Neural cell (in vitro differentiated cells): ENCODE measurements around the gene TRABD2B. TPM values are rescaled to one million over a fixed set of nuclear protein-coding genes. Genes with fewer than 3 reads are reported as not detected.

Experiments
- H2AFZ ChIP-seq: fragments of 200-600, 300-800 bp; sonication (generic), shearing (Covaris generic); 2 replicates; pipeline ENCODE4 v1.6.0; 2014; ENCODE audit warnings: low read depth, mild to moderate bottlenecking, antibody characterized with exemption, low read length, moderate library complexity
- H3F3A ChIP-seq: fragments of 200-600 bp; shearing (Covaris generic); 2 replicates; pipeline ENCODE4 v1.6.1; 2016; ENCODE audit warnings: mild to moderate bottlenecking, moderate library complexity, mixed read lengths, antibody characterized with exemption, low read length; ENCODE audit not compliant: insufficient read depth, poor library complexity, severe bottlenecking
- H3K27ac ChIP-seq: fragments of 200-600, 300-800 bp; sonication (generic), shearing (Covaris generic); 2 replicates; pipeline ENCODE4 v1.5.1; 2014; ENCODE audit warnings: mild to moderate bottlenecking, low read length, moderate library complexity
- H3K27me3 ChIP-seq: fragments of 300-800, 200-600 bp; sonication (generic), shearing (Covaris generic); 2 replicates; pipeline ENCODE4 v1.6.0; 2014; ENCODE audit warnings: mild to moderate bottlenecking, low read depth, low read length, moderate library complexity; ENCODE audit not compliant: insufficient read depth
- H3K36me3 ChIP-seq: fragments of 300-800, 200-600 bp; sonication (generic), shearing (Covaris generic); 2 replicates; pipeline ENCODE4 v1.5.1; 2014; ENCODE audit warnings: mild to moderate bottlenecking, antibody characterized with exemption, low read length, moderate library complexity; ENCODE audit not compliant: insufficient read depth
- H3K4me2 ChIP-seq: fragments of 300-800, 200-600 bp; sonication (generic), shearing (Covaris generic); 2 replicates; pipeline ENCODE4 v1.6.0; 2014; ENCODE audit warnings: mild to moderate bottlenecking, low read length
- H3K4me3 ChIP-seq: fragments of 300-800, 200-600 bp; sonication (generic), shearing (Covaris generic); 2 replicates; pipeline ENCODE4 v1.5.1; 2014; ENCODE audit warnings: mild to moderate bottlenecking, low read length, moderate library complexity
- H3K79me2 ChIP-seq: fragments of 200-600 bp; shearing (Covaris generic); replicated peaks from 2 replicates; pipeline ENCODE4 v1.6.0; 2014; ENCODE audit warnings: mild to moderate bottlenecking, low read length, moderate library complexity; ENCODE audit not compliant: insufficient read depth
- H3K9ac ChIP-seq: fragments of 300-800, 200-600 bp; sonication (generic), shearing (Covaris generic); 2 replicates; pipeline ENCODE4 v1.6.1; 2016; ENCODE audit warnings: mild to moderate bottlenecking, low read length, mixed read lengths
- H3K9me2 ChIP-seq: fragments of 200-600 bp; shearing (Covaris generic); 2 replicates; pipeline ENCODE4 v1.6.1; 2016; ENCODE audit warnings: mild to moderate bottlenecking, low read length, mixed read lengths; ENCODE audit not compliant: insufficient read depth
- H3K9me3 ChIP-seq: fragments of 200-600, 300-800 bp; sonication (generic), shearing (Covaris generic); 2 replicates; pipeline ENCODE4 v1.6.1; 2016; ENCODE audit warnings: mild to moderate bottlenecking, mixed run types, low read length, moderate library complexity, mixed read lengths
- H4K20me1 ChIP-seq: fragments of 200-600 bp; shearing (Covaris generic); 2 replicates; pipeline ENCODE4 v1.6.1; 2016; ENCODE audit warnings: mild to moderate bottlenecking, mixed run types; ENCODE audit not compliant: insufficient read depth
- EP300 ChIP-seq: fragments of 450-650 bp; conservative IDR thresholded peaks from 2 replicates; pipeline ENCODE4 v1.6.1; 2014; ENCODE audit warnings: antibody characterized with exemption, mild to moderate bottlenecking, moderate library complexity; ENCODE audit not compliant: poor library complexity, severe bottlenecking
- EZH2 ChIP-seq: fragments of 200-600, 300-800 bp; shearing (Covaris generic), sonication (generic); IDR thresholded peaks from 2 replicates; pipeline ENCODE4 v1.6.1; 2014; ENCODE audit warnings: antibody characterized with exemption, low read length, borderline replicate concordance, mild to moderate bottlenecking; ENCODE audit not compliant: insufficient read depth, poor library complexity, severe bottlenecking
- MXI1 ChIP-seq: fragments of 450-650 bp; conservative IDR thresholded peaks from 2 replicates; pipeline ENCODE4 v1.6.1; 2014; ENCODE audit warnings: antibody characterized with exemption, mild to moderate bottlenecking; ENCODE audit not compliant: poor library complexity, severe bottlenecking
- POLR2AphosphoS5 ChIP-seq: IDR thresholded peaks from 2 replicates; pipeline ENCODE4 v1.6.1; 2012
- RAD21 ChIP-seq: fragments of 450-650 bp; conservative IDR thresholded peaks from 2 replicates; pipeline ENCODE4 v1.6.1; 2014; ENCODE audit warnings: antibody characterized with exemption, mild to moderate bottlenecking, moderate library complexity
- SMC3 ChIP-seq: fragments of 450-650 bp; conservative IDR thresholded peaks from 2 replicates; pipeline ENCODE4 v1.6.1; 2014; ENCODE audit warnings: antibody characterized with exemption, mild to moderate bottlenecking, moderate library complexity; ENCODE audit not compliant: poor library complexity
- TAF1 ChIP-seq: IDR thresholded peaks from 2 replicates; pipeline ENCODE4 v1.6.1; 2012; ENCODE audit warnings: low read depth
- polyA plus RNA-seq: library from polyadenylated mRNA; depleted of rRNA; stranded (reverse); fragments of >200 nt; gene quantifications from 2 replicates; pipeline ENCODE4 v1.2.3, GENCODE V29; 2014
- TF ChIP-seq, protein P1 (sequence below): IDR thresholded peaks from 2 replicates; pipeline ENCODE4 v1.6.1; 2012; ENCODE audit warnings: borderline replicate concordance
- TF ChIP-seq, protein P2 (sequence below): fragments of 450-650 bp; IDR thresholded peaks from 2 replicates; pipeline ENCODE4 v1.5.1; 2014; ENCODE audit warnings: antibody characterized with exemption, mild to moderate bottlenecking, moderate library complexity; ENCODE audit not compliant: poor library complexity, severe bottlenecking

Gene TRABD2B
- polyA plus RNA-seq, 1 donor from 2014 or later = 0.02 TPM

DNA sequence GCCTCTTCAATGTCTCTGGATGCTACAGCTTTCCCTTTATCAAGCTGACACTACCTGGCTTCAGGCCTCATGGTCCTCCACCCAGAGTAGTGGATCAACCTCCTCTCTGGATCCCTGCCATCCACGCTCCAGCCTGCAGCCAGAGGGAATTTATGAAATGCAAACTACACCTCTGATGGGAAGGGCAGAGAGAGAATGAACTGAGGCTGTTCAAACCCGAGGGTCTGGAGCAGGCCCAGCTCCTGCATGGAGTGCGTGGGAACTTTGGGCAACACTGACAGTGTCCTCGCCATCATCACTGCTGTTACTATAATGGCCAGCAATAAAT is 157.8 kb downstream of the TRABD2B start:
- no peaks in the 10 kb centered on the region for H4K20me1 ChIP-seq
- H3K9me3 ChIP-seq = no peaks in the 10 kb centered on the region
- H3K79me2 ChIP-seq = no peaks in the 10 kb centered on the region
- no peak overlapping the region for H3K9ac ChIP-seq
- TF ChIP-seq EP300 (no peak), POLR2AphosphoS5 (no peak), SMC3 (no peak), TAF1 (no peak), MXI1 (no peak), RAD21 (no peak), EZH2 (no peak)
- TF ChIP-seq, protein P1, sequence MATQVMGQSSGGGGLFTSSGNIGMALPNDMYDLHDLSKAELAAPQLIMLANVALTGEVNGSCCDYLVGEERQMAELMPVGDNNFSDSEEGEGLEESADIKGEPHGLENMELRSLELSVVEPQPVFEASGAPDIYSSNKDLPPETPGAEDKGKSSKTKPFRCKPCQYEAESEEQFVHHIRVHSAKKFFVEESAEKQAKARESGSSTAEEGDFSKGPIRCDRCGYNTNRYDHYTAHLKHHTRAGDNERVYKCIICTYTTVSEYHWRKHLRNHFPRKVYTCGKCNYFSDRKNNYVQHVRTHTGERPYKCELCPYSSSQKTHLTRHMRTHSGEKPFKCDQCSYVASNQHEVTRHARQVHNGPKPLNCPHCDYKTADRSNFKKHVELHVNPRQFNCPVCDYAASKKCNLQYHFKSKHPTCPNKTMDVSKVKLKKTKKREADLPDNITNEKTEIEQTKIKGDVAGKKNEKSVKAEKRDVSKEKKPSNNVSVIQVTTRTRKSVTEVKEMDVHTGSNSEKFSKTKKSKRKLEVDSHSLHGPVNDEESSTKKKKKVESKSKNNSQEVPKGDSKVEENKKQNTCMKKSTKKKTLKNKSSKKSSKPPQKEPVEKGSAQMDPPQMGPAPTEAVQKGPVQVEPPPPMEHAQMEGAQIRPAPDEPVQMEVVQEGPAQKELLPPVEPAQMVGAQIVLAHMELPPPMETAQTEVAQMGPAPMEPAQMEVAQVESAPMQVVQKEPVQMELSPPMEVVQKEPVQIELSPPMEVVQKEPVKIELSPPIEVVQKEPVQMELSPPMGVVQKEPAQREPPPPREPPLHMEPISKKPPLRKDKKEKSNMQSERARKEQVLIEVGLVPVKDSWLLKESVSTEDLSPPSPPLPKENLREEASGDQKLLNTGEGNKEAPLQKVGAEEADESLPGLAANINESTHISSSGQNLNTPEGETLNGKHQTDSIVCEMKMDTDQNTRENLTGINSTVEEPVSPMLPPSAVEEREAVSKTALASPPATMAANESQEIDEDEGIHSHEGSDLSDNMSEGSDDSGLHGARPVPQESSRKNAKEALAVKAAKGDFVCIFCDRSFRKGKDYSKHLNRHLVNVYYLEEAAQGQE = no peak
- TF ChIP-seq, protein P2, sequence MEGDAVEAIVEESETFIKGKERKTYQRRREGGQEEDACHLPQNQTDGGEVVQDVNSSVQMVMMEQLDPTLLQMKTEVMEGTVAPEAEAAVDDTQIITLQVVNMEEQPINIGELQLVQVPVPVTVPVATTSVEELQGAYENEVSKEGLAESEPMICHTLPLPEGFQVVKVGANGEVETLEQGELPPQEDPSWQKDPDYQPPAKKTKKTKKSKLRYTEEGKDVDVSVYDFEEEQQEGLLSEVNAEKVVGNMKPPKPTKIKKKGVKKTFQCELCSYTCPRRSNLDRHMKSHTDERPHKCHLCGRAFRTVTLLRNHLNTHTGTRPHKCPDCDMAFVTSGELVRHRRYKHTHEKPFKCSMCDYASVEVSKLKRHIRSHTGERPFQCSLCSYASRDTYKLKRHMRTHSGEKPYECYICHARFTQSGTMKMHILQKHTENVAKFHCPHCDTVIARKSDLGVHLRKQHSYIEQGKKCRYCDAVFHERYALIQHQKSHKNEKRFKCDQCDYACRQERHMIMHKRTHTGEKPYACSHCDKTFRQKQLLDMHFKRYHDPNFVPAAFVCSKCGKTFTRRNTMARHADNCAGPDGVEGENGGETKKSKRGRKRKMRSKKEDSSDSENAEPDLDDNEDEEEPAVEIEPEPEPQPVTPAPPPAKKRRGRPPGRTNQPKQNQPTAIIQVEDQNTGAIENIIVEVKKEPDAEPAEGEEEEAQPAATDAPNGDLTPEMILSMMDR = no peak
- no peaks in the 10 kb centered on the region for H3K27me3 ChIP-seq
- H3K36me3 ChIP-seq = no peaks in the 10 kb centered on the region
- H3F3A ChIP-seq = no peaks in the 10 kb centered on the region
- no peak overlapping the region for H3K4me3 ChIP-seq
- H3K4me2 ChIP-seq = no peak overlapping the region
- H2AFZ ChIP-seq = no peak overlapping the region
- H3K9me2 ChIP-seq = no peaks in the 10 kb centered on the region
- H3K27ac ChIP-seq = no peak overlapping the region

DNA sequence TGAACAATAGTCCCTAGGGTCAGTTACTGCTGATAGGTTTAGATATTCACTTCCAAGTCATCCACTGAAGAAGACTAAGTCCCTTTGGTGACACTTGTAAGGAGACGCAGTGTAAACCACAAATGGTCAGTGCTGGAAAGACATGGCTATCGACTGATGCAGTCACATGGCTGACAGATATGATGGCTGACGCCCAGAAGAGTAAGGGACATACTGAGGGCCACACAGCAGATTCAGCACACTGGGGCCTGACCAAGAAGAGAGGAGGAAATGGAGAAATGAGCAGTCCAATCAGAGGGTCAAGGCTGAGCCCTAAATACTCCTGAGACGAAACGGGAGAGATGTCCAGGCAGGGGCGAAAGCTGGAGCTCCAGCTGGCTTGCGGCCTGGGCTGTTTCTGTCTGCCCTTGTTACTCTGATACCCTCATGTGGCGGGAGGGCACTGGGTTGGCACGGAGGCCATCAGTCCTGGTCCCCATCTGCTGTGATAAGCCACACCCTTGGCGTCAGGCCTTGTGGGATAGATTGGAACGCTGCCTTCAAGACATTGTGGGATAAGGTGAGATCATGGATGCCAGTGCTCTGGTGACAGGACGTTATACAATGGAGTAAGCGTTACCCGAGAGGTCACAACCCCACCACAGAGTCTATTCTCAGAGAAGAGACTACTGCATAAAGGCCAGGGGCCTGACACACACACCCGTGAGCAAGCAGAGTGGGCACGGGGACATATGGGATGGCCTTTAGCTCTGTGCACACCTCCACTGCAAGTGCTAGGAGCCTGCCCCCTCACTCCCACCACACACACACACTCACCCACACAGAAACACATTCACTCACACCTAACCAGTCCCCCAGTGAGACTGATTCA is 158.4 kb downstream of the TRABD2B start:
- Histone ChIP-seq H3K9ac (no peak overlapping the region), H3K4me2 (no peak overlapping the region), H3K9me2 (no peaks in the 10 kb centered on the region), H3K36me3 (no peaks in the 10 kb centered on the region), H3K27me3 (no peaks in the 10 kb centered on the region), H3K79me2 (no peaks in the 10 kb centered on the region), H3K27ac (no peak overlapping the region), H3K9me3 (no peaks in the 10 kb centered on the region), H3F3A (no peaks in the 10 kb centered on the region), H3K4me3 (no peak overlapping the region), H4K20me1 (no peaks in the 10 kb centered on the region), H2AFZ (no peak overlapping the region)
- TF ChIP-seq SMC3 (no peak), MXI1 (no peak), POLR2AphosphoS5 (no peak), EZH2 (no peak)
